Endothelial cell of umbilical vein (primary cell): ENCODE data around the gene CDC42SE2. TPM values are rescaled to one million over a fixed set of nuclear protein-coding genes. Genes with fewer than 3 reads are reported as not detected.

Experiments used
- BruUV-seq: library from RNA; stranded (reverse); fragments of 400-500 nt; replicated peaks from 2 replicates; lab custom pipeline; 2021; lab: Mats Ljungman, UMichigan
- CTCF ChIA-PET: fragments of 300-600, 350-600 bp; sonication (Branson Sonifier 250); formaldehyde crosslinking; loops from one replicate; lab custom pipeline; 2021; ENCODE audit warnings: antibody characterized with exemption, inconsistent platforms; lab: Charles Lee
- POLR2A ChIA-PET: fragments of 300-600, 350-600 bp; sonication (Branson Sonifier 250); formaldehyde crosslinking; loops from one replicate; lab custom pipeline; 2021; ENCODE audit warnings: antibody characterized with exemption, inconsistent platforms; lab: Charles Lee
- DNase-seq: peaks from one replicate; pipeline ENCODE4 v3.0.0-alpha.2; 2011; ENCODE audit warnings: low read depth, low spot score
- FAIRE-seq: peaks from 2 replicates; lab custom pipeline; 2011; peaks lifted over from hg19 to GRCh38; lab: Jason Lieb, UNC
- H2AFZ ChIP-seq: 2 replicates; pipeline ENCODE4 v1.6.0; 2012; ENCODE audit warnings: low read depth, low read length, control low read depth, inconsistent platforms
- H3K27ac ChIP-seq: 2 replicates; pipeline ENCODE4 v1.5.1; 2011; ENCODE audit warnings: low read depth, mild to moderate bottlenecking, control low read depth, low read length, moderate library complexity; ENCODE audit not compliant: insufficient read depth
- H3K27me3 ChIP-seq, 2 experiments: 2 replicates each; pipeline versions ENCODE4 v1.6.0 to v1.6.1; 2011; ENCODE audit warnings: low read length in 2 of 2, mixed read lengths in 1 of 2; ENCODE audit not compliant: control insufficient read depth in 2 of 2, insufficient read depth in 2 of 2
- H3K36me3 ChIP-seq, 2 experiments: 2 replicates in 1 of 2; 3 replicates in 1 of 2; pipeline ENCODE4 v1.5.1; 2011; ENCODE audit warnings: low read length in 2 of 2, mild to moderate bottlenecking in 1 of 2, moderate library complexity in 1 of 2; ENCODE audit not compliant: control insufficient read depth in 2 of 2, insufficient read depth in 2 of 2; ENCODE audit errors: extremely low read depth in 1 of 2
- H3K4me1 ChIP-seq: 3 replicates; pipeline ENCODE4 v1.5.1; 2011; ENCODE audit warnings: mild to moderate bottlenecking, low read length; ENCODE audit not compliant: control insufficient read depth, insufficient read depth; ENCODE audit errors: extremely low read depth
- H3K4me2 ChIP-seq: 2 replicates; pipeline ENCODE4 v1.6.1; 2011; ENCODE audit warnings: low read length, control low read depth, mixed read lengths; ENCODE audit not compliant: insufficient read depth
- H3K4me3 ChIP-seq, 3 experiments: fragments of 200-600 bp in 1 of 3; sonication (generic), shearing (Covaris generic) in 1 of 3; replicated peaks in 1 of 3; 2 replicates each; pipeline ENCODE4 v1.5.1; 2011 to 2016; ENCODE audit warnings: control low read depth in 3 of 3, low read length in 3 of 3, mild to moderate bottlenecking in 2 of 3, inconsistent platforms in 1 of 3, low read depth in 1 of 3, moderate library complexity in 1 of 3; ENCODE audit not compliant: insufficient read depth in 1 of 3
- H3K79me2 ChIP-seq: 2 replicates; pipeline ENCODE4 v1.6.0; 2012; ENCODE audit warnings: low read length, inconsistent platforms; ENCODE audit not compliant: control insufficient read depth, insufficient read depth
- H3K9ac ChIP-seq: replicated peaks from 2 replicates; pipeline ENCODE3; 2011; ENCODE audit warnings: low read length, control low read depth; ENCODE audit not compliant: insufficient read depth; ENCODE audit errors: extremely low read depth
- H3K9me1 ChIP-seq: replicated peaks from 3 replicates; pipeline ENCODE4 v1.6.0; 2011; ENCODE audit warnings: mild to moderate bottlenecking, low read length; ENCODE audit not compliant: control insufficient read depth, insufficient read depth; ENCODE audit errors: extremely low read depth
- H3K9me3 ChIP-seq: replicated peaks from 2 replicates; pipeline ENCODE4 v1.5.1; 2012; ENCODE audit warnings: low read length, inconsistent platforms; ENCODE audit not compliant: control insufficient read depth, insufficient read depth
- H4K20me1 ChIP-seq: replicated peaks from 2 replicates; pipeline ENCODE3; 2011; ENCODE audit warnings: mild to moderate bottlenecking, low read length; ENCODE audit not compliant: control insufficient read depth, insufficient read depth; ENCODE audit errors: extremely low read depth
- EZH2 ChIP-seq: IDR thresholded peaks from 2 replicates; pipeline ENCODE4 v1.6.1; 2012; ENCODE audit warnings: borderline replicate concordance, low read depth, mild to moderate bottlenecking, moderate library complexity, low read length, inconsistent platforms; ENCODE audit not compliant: severe bottlenecking
- FOS ChIP-seq: IDR thresholded peaks from 2 replicates; pipeline ENCODE4 v1.6.1; 2011; ENCODE audit warnings: mild to moderate bottlenecking, low read length, moderate library complexity, borderline replicate concordance; ENCODE audit not compliant: insufficient read depth
- GATA2 ChIP-seq: IDR thresholded peaks from 2 replicates; pipeline ENCODE4 v1.7.0; 2011; ENCODE audit warnings: low read depth, mild to moderate bottlenecking, moderate library complexity, mixed read lengths, low read length; ENCODE audit not compliant: insufficient read length, insufficient read depth
- JUN ChIP-seq: IDR thresholded peaks from 2 replicates; pipeline ENCODE4 v1.6.1; 2011; ENCODE audit warnings: borderline replicate concordance, low read depth; ENCODE audit not compliant: insufficient read length, insufficient read depth
- MYC ChIP-seq: IDR thresholded peaks from one replicate; pipeline ENCODE4 v1.6.1; 2011; ENCODE audit warnings: mild to moderate bottlenecking, low read depth, low read length
- POLR2A ChIP-seq: IDR thresholded peaks from 2 replicates; pipeline ENCODE4 v1.6.1; 2012; ENCODE audit warnings: low read depth, mild to moderate bottlenecking, control low read depth, low read length
- POLR2AphosphoS5 ChIP-seq: IDR thresholded peaks from 2 replicates; pipeline ENCODE4 v1.6.1; 2012; ENCODE audit warnings: low read depth, mild to moderate bottlenecking, control low read depth, low read length, moderate library complexity; ENCODE audit not compliant: insufficient read depth
- dilution Hi-C: fragments of 300-500 bp; cut with MboI; formaldehyde crosslinking; loops from one replicate; pipeline ENCODE4 v1.15.0; 2019; ENCODE audit warnings: low sequenced_read_pairs; ENCODE audit not compliant: extremely low pct_ligation_motif_present
- intact Hi-C: fragments of 100-400 bp; cut with micrococcal nuclease; formaldehyde crosslinking; loops from one replicate; pipeline ENCODE4 v1.10.0; 2022
- polyA plus RNA-seq, 4 experiments: library from polyadenylated mRNA; depleted of rRNA in 3 of 4; stranded (reverse) in 3 of 4; unstranded in 1 of 4; fragments of >200 nt; gene quantifications; 2 replicates each; pipeline versions ENCODE4 v1.2.1 to v1.2.3, GENCODE V29; 2011 to 2012; ENCODE audit warnings: missing spikeins in 1 of 4
- total RNA-seq: library from RNA; stranded (reverse); gene quantifications from 2 replicates; pipeline ENCODE4 v1.2.3, GENCODE V29; 2021
- TF ChIP-seq, protein P1 (sequence below): IDR thresholded peaks from 2 replicates; pipeline ENCODE4 v1.6.1; 2011; ENCODE audit not compliant: insufficient read depth, insufficient read length
- TF ChIP-seq, protein P2 (sequence below), 2 donors: IDR thresholded peaks; 1 replicate in 1 of 2; 2 replicates in 1 of 2; pipeline ENCODE4 v1.5.1; 2011; ENCODE audit warnings: low read length in 2 of 2, mild to moderate bottlenecking in 2 of 2, moderate library complexity in 2 of 2, control low read depth in 1 of 2, inconsistent platforms in 1 of 2, low read depth in 1 of 2; ENCODE audit not compliant: insufficient read depth in 1 of 2; ENCODE audit errors: extremely low read depth in 1 of 2

Gene CDC42SE2
- total and polyA plus RNA-seq, 2 donors (not counting 3 experiments of a cell fraction or from before 2014, with no cell fraction given): 14.7 to 21.9 TPM

DNA sequence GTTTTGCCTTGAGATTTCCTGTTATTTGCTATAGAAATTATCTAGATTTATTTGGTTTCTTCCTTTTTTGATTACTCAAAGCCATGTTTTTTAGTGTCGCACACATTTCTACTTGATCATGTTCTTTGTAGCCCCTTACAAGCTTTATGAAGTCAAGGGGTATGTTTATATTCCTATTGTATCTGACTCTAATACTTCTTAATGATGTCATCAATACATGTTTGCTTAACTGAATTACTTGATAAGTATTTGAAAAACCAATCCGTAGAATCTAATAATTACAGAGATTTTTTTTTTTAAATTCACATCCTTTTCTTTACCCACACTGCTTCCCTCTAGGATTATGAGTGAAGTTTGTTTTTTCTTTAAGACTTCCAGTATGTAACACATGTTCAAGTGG, 53.0 kb downstream of the CDC42SE2 start:
- peaks cover 4% of the 10 kb centered on the region for H4K20me1 ChIP-seq
- H3K27ac ChIP-seq: no peak overlapping the region
- no peak for FAIRE-seq
- no peaks in the 10 kb centered on the region for H3K4me1 ChIP-seq
- DNase-seq: no peak
- H3K4me2 ChIP-seq: no peak overlapping the region
- H3K36me3 ChIP-seq: peaks cover 0 to 2% of the 10 kb centered on the region in 2 experiments
- H3K27me3 ChIP-seq: no peaks in the 10 kb centered on the region
- ChIA-PET CTCF (no interaction called here), POLR2A (no interaction called here)
- no peak overlapping the region for H2AFZ ChIP-seq
- no peaks in the 10 kb centered on the region for H3K9me3 ChIP-seq
- H3K4me3 ChIP-seq: no peak overlapping the region
- BruUV-seq: no TSS peak
- peaks cover 33% of the 10 kb centered on the region for H3K79me2 ChIP-seq
- no peaks in the 10 kb centered on the region for H3K9me1 ChIP-seq
- dilution Hi-C loops: no loop called here
- intact Hi-C loops: no loop called here
- H3K9ac ChIP-seq: no peak overlapping the region
- no peak for TF ChIP-seq GATA2
- TF ChIP-seq JUN: no peak
- TF ChIP-seq, protein P1, sequence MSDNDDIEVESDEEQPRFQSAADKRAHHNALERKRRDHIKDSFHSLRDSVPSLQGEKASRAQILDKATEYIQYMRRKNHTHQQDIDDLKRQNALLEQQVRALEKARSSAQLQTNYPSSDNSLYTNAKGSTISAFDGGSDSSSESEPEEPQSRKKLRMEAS: no peak
- TF ChIP-seq POLR2AphosphoS5: no peak
- TF ChIP-seq EZH2: no peak
- TF ChIP-seq POLR2A: no peak
- no peak for TF ChIP-seq FOS
- no peak for TF ChIP-seq MYC
- TF ChIP-seq, protein P2, sequence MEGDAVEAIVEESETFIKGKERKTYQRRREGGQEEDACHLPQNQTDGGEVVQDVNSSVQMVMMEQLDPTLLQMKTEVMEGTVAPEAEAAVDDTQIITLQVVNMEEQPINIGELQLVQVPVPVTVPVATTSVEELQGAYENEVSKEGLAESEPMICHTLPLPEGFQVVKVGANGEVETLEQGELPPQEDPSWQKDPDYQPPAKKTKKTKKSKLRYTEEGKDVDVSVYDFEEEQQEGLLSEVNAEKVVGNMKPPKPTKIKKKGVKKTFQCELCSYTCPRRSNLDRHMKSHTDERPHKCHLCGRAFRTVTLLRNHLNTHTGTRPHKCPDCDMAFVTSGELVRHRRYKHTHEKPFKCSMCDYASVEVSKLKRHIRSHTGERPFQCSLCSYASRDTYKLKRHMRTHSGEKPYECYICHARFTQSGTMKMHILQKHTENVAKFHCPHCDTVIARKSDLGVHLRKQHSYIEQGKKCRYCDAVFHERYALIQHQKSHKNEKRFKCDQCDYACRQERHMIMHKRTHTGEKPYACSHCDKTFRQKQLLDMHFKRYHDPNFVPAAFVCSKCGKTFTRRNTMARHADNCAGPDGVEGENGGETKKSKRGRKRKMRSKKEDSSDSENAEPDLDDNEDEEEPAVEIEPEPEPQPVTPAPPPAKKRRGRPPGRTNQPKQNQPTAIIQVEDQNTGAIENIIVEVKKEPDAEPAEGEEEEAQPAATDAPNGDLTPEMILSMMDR (IDR thresholded peaks at IDR 0.05; ENCODE audit: extremely low read depth in 1 of 2, insufficient read depth in 1 of 2, low read depth in 1 of 2, low read length in 2 of 2): no peak
